Activated CD8-positive, alpha-beta T cell treated with anti-CD3 and anti-CD28 coated beads, Interleukin-2, amount 10 ng/mL, durations not matched to agents 7 days and 5 days (primary cell): ENCODE measurements around the gene ITPA. TPM values are rescaled to one million over a fixed set of nuclear protein-coding genes. Genes with fewer than 3 reads are reported as not detected.

Experiments
- ATAC-seq: fragments of 150-1000 bp; cut with Tn5 transposase; one replicate; pipeline ENCODE4 v1.10.0; 2021; ENCODE audit warnings: moderate library complexity
- CTCF ChIA-PET: fragments of 350-600 bp; sonication (Branson Sonifier 250); formaldehyde crosslinking; loops from one replicate; lab custom pipeline; 2021; ENCODE audit warnings: antibody characterized with exemption; lab: Charles Lee
- POLR2A ChIA-PET: fragments of 350-600 bp; sonication (Branson Sonifier 250); formaldehyde crosslinking; loops from one replicate; lab custom pipeline; 2021; ENCODE audit warnings: antibody characterized with exemption; lab: Charles Lee
- DNase-seq: peaks from one replicate; pipeline ENCODE4 v3.0.0-alpha.2; 2020
- H3K27ac Mint-ChIP-seq: one replicate; pipeline ENCODE4 v1.8.0; 2021; ENCODE audit warnings: mild to moderate bottlenecking, mixed read lengths
- H3K27me3 Mint-ChIP-seq: one replicate; pipeline ENCODE4 v1.8.0; 2021; ENCODE audit warnings: low read depth, mixed read lengths
- H3K36me3 Mint-ChIP-seq: one replicate; pipeline ENCODE4 v1.8.0; 2021; ENCODE audit warnings: low read depth, mixed read lengths
- H3K4me1 Mint-ChIP-seq: one replicate; pipeline ENCODE4 v1.8.0; 2021; ENCODE audit warnings: low read depth, mixed read lengths
- H3K4me3 Mint-ChIP-seq: one replicate; pipeline ENCODE4 v1.8.0; 2021; ENCODE audit warnings: mild to moderate bottlenecking, mixed read lengths
- H3K9me3 Mint-ChIP-seq: one replicate; pipeline ENCODE4 v1.8.0; 2022; ENCODE audit warnings: mixed read lengths; ENCODE audit not compliant: insufficient read depth
- total RNA-seq, 2 experiments: library from RNA; stranded (reverse); gene quantifications; one replicate each; pipeline ENCODE4 v1.2.3, GENCODE V29; 2021

Gene ITPA
- total RNA-seq, 2 experiments from 2014 or later: 53.2 to 60.7 TPM

- H3K36me3 Mint-ChIP-seq: no peaks in the 10 kb centered on the region
- H3K27ac Mint-ChIP-seq: no peak overlapping the region
- H3K27me3 Mint-ChIP-seq: no peaks in the 10 kb centered on the region
- ChIA-PET POLR2A (no interaction called here), CTCF (interaction anchor here (0.8 to 0.9 kb wide), 2 partner anchors 9 to 453 kb away, joined by 3 read pairs; no protein-coding TSS in a partner anchor)
- ATAC-seq (no peak), DNase-seq (no peak)
- H3K4me3 Mint-ChIP-seq: no peak overlapping the region
- H3K4me1 Mint-ChIP-seq: no peaks in the 10 kb centered on the region
- H3K9me3 Mint-ChIP-seq: no peaks in the 10 kb centered on the region
Observed at GRCh38 chr20:3258429-3258828, 49.1 kb downstream of the ITPA start.

- ATAC-seq (no peak), DNase-seq (no peak)
- Mint-ChIP-seq H3K27me3 (no peaks in the 10 kb centered on the region), H3K27ac (no peak overlapping the region), H3K4me1 (no peaks in the 10 kb centered on the region), H3K9me3 (no peaks in the 10 kb centered on the region), H3K4me3 (no peak overlapping the region), H3K36me3 (no peaks in the 10 kb centered on the region)
- ChIA-PET CTCF (no interaction called here), POLR2A (interaction anchor here (0.5 kb wide), 1 partner anchor 332 kb away, joined by 3 read pairs; no protein-coding TSS in a partner anchor)
Observed at GRCh38 chr20:3262566-3262965, 53.3 kb downstream of the ITPA start.

DNA sequence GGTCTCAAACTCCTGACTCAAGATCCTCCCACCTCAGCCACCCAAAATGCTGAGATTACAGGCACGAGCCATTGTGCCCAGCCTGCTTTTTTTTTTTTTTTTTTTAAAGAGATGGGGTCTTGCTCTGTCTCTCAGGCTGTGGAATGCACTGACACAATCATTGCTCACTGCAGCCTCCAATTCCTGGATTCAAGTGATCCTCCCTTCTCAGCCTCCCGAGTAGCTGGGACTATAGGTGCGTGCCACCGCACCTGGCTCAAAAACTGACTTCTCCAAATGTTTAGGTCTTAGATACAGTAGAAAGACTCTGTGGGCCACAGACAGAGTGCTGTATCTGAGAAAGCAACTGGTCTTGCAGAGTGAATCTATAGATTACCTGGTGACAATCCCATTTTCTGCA lies 60.8 kb downstream of the ITPA start:
- Mint-ChIP-seq H3K9me3 (no peaks in the 10 kb centered on the region), H3K4me1 (no peaks in the 10 kb centered on the region), H3K27me3 (no peaks in the 10 kb centered on the region), H3K27ac (no peak overlapping the region), H3K36me3 (no peaks in the 10 kb centered on the region), H3K4me3 (no peak overlapping the region)
- POLR2A ChIA-PET: no interaction called here
- ATAC-seq: no peak
- DNase-seq: no peak
- CTCF ChIA-PET: no interaction called here

DNA sequence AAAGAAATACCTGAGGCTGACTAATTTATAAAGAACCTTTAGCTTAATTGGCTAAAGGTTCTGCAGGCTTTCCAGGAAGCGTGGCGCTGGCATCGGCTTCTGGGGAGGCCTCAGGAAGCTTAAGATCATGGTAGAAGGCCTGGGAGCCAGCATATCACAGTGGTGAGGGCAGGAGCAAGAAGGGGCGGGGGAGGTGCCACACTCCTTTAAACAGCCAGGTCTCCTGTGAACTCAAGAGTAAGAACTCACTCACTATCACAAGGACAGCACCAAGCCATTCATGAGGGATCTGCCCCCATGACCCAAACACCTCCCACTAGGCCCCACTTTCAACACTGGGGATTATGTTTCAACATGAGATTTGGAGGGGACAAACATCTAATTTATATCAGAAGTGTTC lies 64.1 kb downstream of the ITPA start:
- ATAC-seq (no peak), DNase-seq (no peak)
- ChIA-PET CTCF (interaction anchor here (1.4 to 1.5 kb wide), 2 partner anchors 18 to 26 kb away, joined by 3 read pairs; no protein-coding TSS in a partner anchor), POLR2A (no interaction called here)
- Mint-ChIP-seq H3K36me3 (no peaks in the 10 kb centered on the region), H3K27me3 (no peaks in the 10 kb centered on the region), H3K4me1 (no peaks in the 10 kb centered on the region), H3K27ac (no peak overlapping the region), H3K9me3 (no peaks in the 10 kb centered on the region), H3K4me3 (no peak overlapping the region)

Other genes starting within 250 kb of the ITPA start
- 1 to 10 TPM; 1.5 to 1.7 TPM for gene GNRH2, start 165.9 kb upstream of the ITPA start, total RNA-seq
- 10 to 100 TPM; 37.4 to 38.9 TPM for gene MRPS26, start 163.4 kb upstream of the ITPA start, total RNA-seq
- gene OXT, start 137.9 kb upstream of the ITPA start, total RNA-seq: not detected
- gene AVP, start 124.8 kb upstream of the ITPA start, total RNA-seq: not detected
- gene FASTKD5, start 49.6 kb upstream of the ITPA start, total RNA-seq: 10 to 100 TPM; 19.6 to 20.2 TPM
- gene UBOX5, start 49.6 kb upstream of the ITPA start, total RNA-seq: 1 to 10 TPM; 7.0 to 7.4 TPM
- under 1 TPM; 0.42 to 0.53 TPM for gene LZTS3, start 35.9 kb upstream of the ITPA start, total RNA-seq
- 10 to 100 TPM; 49.0 to 54.4 TPM for gene DDRGK1, start 4.8 kb upstream of the ITPA start, total RNA-seq
- 1 to 10 TPM; 1.6 to 2.8 TPM for gene SLC4A11, start 29.7 kb downstream of the ITPA start, total RNA-seq
- gene DNAAF9, start 198.2 kb downstream of the ITPA start, total RNA-seq: 1 to 10 TPM; 3.4 to 3.5 TPM